Measurements from ENCODE around the gene GTF3C5.
"Not testable (repeated sequence)": the region's sequence is repeated elsewhere in the genome, so short reads cannot be mapped to it uniquely, and the experiment has no call there.

GTF3C5 gene

GRCh38 chr9:132996526-132996925 is 34.3 kb upstream of the GTF3C5 start:
- no peak for DNase-seq

GRCh38 chr9:132997591-132997990 is 33.2 kb upstream of the GTF3C5 start:
- no peak for DNase-seq

- DNase-seq = not testable (repeated sequence)
These were observed 32.6 kb upstream of the GTF3C5 start for GRCh38 chr9:132998221-132998620.

GRCh38 chr9:132998831-132999635 is 31.8 kb upstream of the GTF3C5 start:
- no peak for DNase-seq

- no peak for DNase-seq
These were observed 28.4 kb upstream of the GTF3C5 start for GRCh38 chr9:133002147-133003070.

GRCh38 chr9:133003071-133003461 is 27.7 kb upstream of the GTF3C5 start:
- DNase-seq = no peak

GRCh38 chr9:133003671-133004090 is 27.1 kb upstream of the GTF3C5 start:
- no peak for DNase-seq

- DNase-seq = no peak
These were observed 26.5 kb upstream of the GTF3C5 start for GRCh38 chr9:133004091-133004998.

GRCh38 chr9:133004999-133005760 is 25.6 kb upstream of the GTF3C5 start:
- DNase-seq = no peak

GRCh38 chr9:133005957-133006356 is 24.8 kb upstream of the GTF3C5 start:
- DNase-seq = no peak

GRCh38 chr9:133006731-133007352 is 24.0 kb upstream of the GTF3C5 start:
- no peak for DNase-seq

- DNase-seq = no peak
These were observed 22.4 kb upstream of the GTF3C5 start for GRCh38 chr9:133008406-133008805.

- DNase-seq = no peak
These were observed 22.0 kb upstream of the GTF3C5 start for GRCh38 chr9:133008824-133009223.

GRCh38 chr9:133009906-133010582 is 20.8 kb upstream of the GTF3C5 start:
- no peak for DNase-seq

- no peak for DNase-seq
These were observed 16.1 kb upstream of the GTF3C5 start for GRCh38 chr9:133014696-133015095.

- no peak for DNase-seq
These were observed 7.5 kb upstream of the GTF3C5 start for GRCh38 chr9:133023117-133023890.

- no peak for DNase-seq
These were observed 4.4 kb upstream of the GTF3C5 start for GRCh38 chr9:133026426-133026825.

- no peak for DNase-seq
These were observed 3.7 kb upstream of the GTF3C5 start for GRCh38 chr9:133027134-133027533.

- DNase-seq = no peak
These were observed 2.6 kb upstream of the GTF3C5 start for GRCh38 chr9:133028221-133028620.

- no peak for DNase-seq
These were observed 842 bp upstream of the GTF3C5 start for GRCh38 chr9:133029994-133030316.

- DNase-seq = no peak
These were observed 279 bp downstream of the GTF3C5 start for GRCh38 chr9:133031130-133031422.

Measured in right hindlimb (tissue), 1 donor.